HepG2 (cell line): ENCODE data around the gene RHOT2. TPM values are rescaled to one million over a fixed set of nuclear protein-coding genes. Genes with fewer than 3 reads are reported as not detected.

Experiments
- E2F2 ChIP-seq: sonication (generic); formaldehyde crosslinking; IDR thresholded peaks from 2 replicates; pipeline ENCODE4 v1.4.0; 2020; ENCODE audit warnings: missing genetic modification reagents, borderline replicate concordance
- FOXC1 ChIP-seq: sonication (generic); formaldehyde crosslinking; IDR thresholded peaks from 2 replicates; pipeline ENCODE4 v1.8.0; 2022; ENCODE audit warnings: mild to moderate bottlenecking, missing genetic modification reagents, borderline replicate concordance
- FOXP4 ChIP-seq: sonication (generic); formaldehyde crosslinking; IDR thresholded peaks from 2 replicates; pipeline ENCODE4 v1.4.0; 2020; ENCODE audit warnings: missing genetic modification reagents
- FUBP1 ChIP-seq: sonication (generic); formaldehyde crosslinking; IDR thresholded peaks from 2 replicates; pipeline ENCODE4 v1.5.1; 2020; ENCODE audit warnings: missing genetic modification reagents, mild to moderate bottlenecking, borderline replicate concordance
- GMEB2 ChIP-seq: IDR thresholded peaks from 2 replicates; pipeline ENCODE4 v1.6.1; 2016; ENCODE audit warnings: missing biosample characterization, missing genetic modification reagents, low read depth
- LCORL ChIP-seq, 2 experiments: fragments of 450-650 bp in 1 of 2; sonication (generic) in 1 of 2; formaldehyde crosslinking in 1 of 2; IDR thresholded peaks; 2 replicates each; pipeline versions ENCODE4 v1.5.0 to v1.6.1; 2017 to 2020; ENCODE audit warnings: antibody characterized with exemption in 1 of 2, missing genetic modification reagents in 1 of 2
- MED13 ChIP-seq: sonication (generic); formaldehyde crosslinking; IDR thresholded peaks from 2 replicates; pipeline ENCODE4 v1.5.0; 2020; ENCODE audit warnings: missing genetic modification reagents
- MTA1 ChIP-seq: sonication (generic); formaldehyde crosslinking; IDR thresholded peaks from 2 replicates; pipeline ENCODE4 v1.4.0; 2020; ENCODE audit warnings: missing genetic modification reagents, mild to moderate bottlenecking, borderline replicate concordance
- MXD3 ChIP-seq: IDR thresholded peaks from 2 replicates; pipeline ENCODE4 v1.6.1; 2016; ENCODE audit warnings: mild to moderate bottlenecking, missing biosample characterization, missing genetic modification reagents
- NFYB ChIP-seq: sonication (generic); formaldehyde crosslinking; IDR thresholded peaks from 2 replicates; pipeline ENCODE4 v1.4.0; 2020; ENCODE audit warnings: missing genetic modification reagents
- NONO ChIP-seq, 2 experiments: fragments of 450-650 bp in 1 of 2; sonication (generic) in 1 of 2; formaldehyde crosslinking in 1 of 2; IDR thresholded peaks in 1 of 2; conservative IDR thresholded peaks in 1 of 2; 2 replicates each; pipeline versions ENCODE4 v1.6.1 to v1.8.0; 2017 to 2022; ENCODE audit warnings: mild to moderate bottlenecking in 1 of 2, missing genetic modification reagents in 1 of 2, moderate library complexity in 1 of 2
- RELA ChIP-seq: sonication (generic); formaldehyde crosslinking; IDR thresholded peaks from 2 replicates; pipeline ENCODE4 v1.4.0; 2020; ENCODE audit warnings: missing genetic modification reagents
- SSRP1 ChIP-seq: IDR thresholded peaks from 2 replicates; pipeline ENCODE4 v1.6.1; 2016; ENCODE audit warnings: control low read depth
- ZBTB39 ChIP-seq: sonication (generic); formaldehyde crosslinking; IDR thresholded peaks from 2 replicates; pipeline ENCODE4 v1.5.0; 2020; ENCODE audit warnings: missing genetic modification reagents
- ZFP1 ChIP-seq: IDR thresholded peaks from 2 replicates; pipeline ENCODE4 v1.6.1; 2016
- ZNF143 ChIP-seq: sonication (generic); formaldehyde crosslinking; IDR thresholded peaks from 2 replicates; pipeline ENCODE4 v1.4.0; 2020; ENCODE audit warnings: missing genetic modification reagents
- ZNF30 ChIP-seq: sonication (generic); formaldehyde crosslinking; IDR thresholded peaks from 2 replicates; pipeline ENCODE4 v1.5.0; 2020; ENCODE audit warnings: mild to moderate bottlenecking, missing genetic modification reagents
- ZNF510 ChIP-seq: sonication (generic); formaldehyde crosslinking; IDR thresholded peaks from 2 replicates; pipeline ENCODE4 v1.4.0; 2020; ENCODE audit warnings: low read depth, mild to moderate bottlenecking, missing genetic modification reagents
- ZNF746 ChIP-seq: sonication (generic); formaldehyde crosslinking; IDR thresholded peaks from 2 replicates; pipeline ENCODE4 v1.8.0; 2022; ENCODE audit warnings: mild to moderate bottlenecking, missing genetic modification reagents
- ZNF761 ChIP-seq: sonication (generic); formaldehyde crosslinking; conservative IDR thresholded peaks from 2 replicates; pipeline ENCODE4 v1.4.0; 2020; ENCODE audit warnings: mild to moderate bottlenecking, missing genetic modification reagents
- ZSCAN9 ChIP-seq: IDR thresholded peaks from 2 replicates; pipeline ENCODE4 v1.6.1; 2016; ENCODE audit warnings: borderline replicate concordance
- polyA plus RNA-seq, 8 experiments: library from polyadenylated mRNA; depleted of rRNA in 3 of 8; stranded (reverse) in 7 of 8; unstranded in 1 of 8; fragments of >200 nt; fragmentation: Illumina TruSeq in 4 of 8; extraction: Trizol in 4 of 8; gene quantifications; 2 replicates each; pipeline versions ENCODE4 v1.2.1 to v1.2.3, GENCODE V29; 2011 to 2016; ENCODE audit warnings: low read depth in 4 of 8, missing spikeins in 1 of 8, mixed read lengths in 1 of 8; ENCODE audit not compliant: insufficient read depth in 1 of 8
- total RNA-seq, 5 experiments: library from RNA; depleted of rRNA; stranded (reverse); fragments of >200 nt; fragmentation: Illumina TruSeq; extraction: Trizol; gene quantifications; 2 replicates each; pipeline ENCODE4 v1.2.3, GENCODE V29; 2016; ENCODE audit warnings: low read depth in 1 of 5

The RHOT2 gene
- total and polyA plus RNA-seq, 2 of the 13 experiments (the other 11 are each of a cell fraction or from before 2014, with no cell fraction given): 63.6 to 76.9 TPM

GRCh38 chr16:630249-630814 lies 37.6 kb upstream of the RHOT2 start (continued):
- TF ChIP-seq NONO (IDR thresholded peaks at IDR 0.05): no peak
- peak; percentile 54; the same call in 1 of the 2 replicates for TF ChIP-seq NONO (CRISPR knock-in tag; conservative IDR thresholded peaks at IDR 0.05)
- TF ChIP-seq LCORL (IDR thresholded peaks at IDR 0.05): no peak
- no peak for TF ChIP-seq LCORL (CRISPR knock-in tag; IDR thresholded peaks at IDR 0.05)
- TF ChIP-seq ZNF761 (CRISPR knock-in tag): 0 out of 2 replicates have a peak, but pooled peaks have one; percentile 27
- TF ChIP-seq E2F2 (CRISPR knock-in tag): no peak
- peak; percentile 88 for TF ChIP-seq MTA1 (CRISPR knock-in tag)
- no peak for TF ChIP-seq ZNF30 (CRISPR knock-in tag)
- TF ChIP-seq NFYB (CRISPR knock-in tag): no peak
- no peak for TF ChIP-seq ZNF143 (CRISPR knock-in tag)
- TF ChIP-seq ZNF746 (CRISPR knock-in tag): no peak
- TF ChIP-seq RELA: no peak
- no peak for TF ChIP-seq FUBP1
- TF ChIP-seq FOXC1 (CRISPR knock-in tag): 0 out of 2 replicates have a peak, but pooled peaks have one; percentile 9
- no peak; the same call in 1 of the 2 replicates for TF ChIP-seq ZNF510 (CRISPR knock-in tag)
- TF ChIP-seq MXD3 (CRISPR knock-in tag): peak; percentile 46; the same call in 1 of the 2 replicates
- TF ChIP-seq SSRP1 (CRISPR knock-in tag): no peak
- TF ChIP-seq FOXP4: 0 out of 2 replicates have a peak, but pooled peaks have one; percentile 25
- TF ChIP-seq ZSCAN9 (CRISPR knock-in tag): no peak
- no peak for TF ChIP-seq GMEB2
- TF ChIP-seq ZBTB39 (CRISPR knock-in tag): no peak
- 0 out of 2 replicates have a peak, but pooled peaks have one; percentile 38 for TF ChIP-seq MED13 (CRISPR knock-in tag)
- TF ChIP-seq ZFP1: no peak
